Measurements from ENCODE around the gene CDT1. TPM values are rescaled to one million over a fixed set of nuclear protein-coding genes. Genes with fewer than 3 reads are reported as not detected.

CDT1 gene
- total and polyA plus RNA-seq, 10 donors: 1.00 to 17.2 (median 3.6) TPM

DNA sequence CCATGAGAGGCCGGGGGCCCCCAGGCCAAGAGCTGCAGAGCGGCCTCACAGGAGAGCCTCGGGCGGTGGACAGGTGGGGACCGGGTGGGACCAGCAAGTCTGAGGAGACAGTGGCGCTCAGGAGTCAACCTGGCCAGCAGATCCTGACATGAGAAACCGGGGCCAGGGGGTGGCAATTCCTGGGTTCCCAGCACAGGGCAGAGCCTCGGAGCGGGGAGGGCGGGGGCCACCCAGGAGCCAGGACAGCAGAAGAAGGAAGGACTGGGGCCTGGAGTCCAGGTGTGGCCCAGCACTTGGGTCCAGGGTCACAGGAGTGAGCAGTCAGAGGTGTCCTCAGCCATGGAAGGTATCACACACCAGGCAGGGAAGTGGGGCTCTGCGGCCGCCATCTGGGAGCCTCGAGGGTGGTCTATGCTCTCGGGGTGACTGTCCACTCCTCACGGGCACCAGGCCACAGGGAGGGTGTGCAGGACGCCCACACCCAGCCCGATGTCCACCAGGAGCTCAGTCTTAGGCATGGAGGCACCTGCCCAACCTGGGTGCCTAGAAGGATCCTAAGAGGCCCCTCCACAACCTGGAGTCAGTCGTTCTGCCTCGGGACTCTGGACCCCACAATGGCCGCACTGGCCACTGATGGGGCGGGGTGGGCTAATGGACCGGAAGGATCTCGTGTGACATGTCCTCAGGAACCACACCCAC lies 47.7 kb upstream of the CDT1 start:
- Histone ChIP-seq H3K27me3 (replicated peaks in 1 of 7) (no peaks in the 10 kb centered on the region), H3K27ac (no peak overlapping the region), H3K4me1 (peaks cover 13 to 80% (median 48%) of the 10 kb centered on the region in 6 donors), H3K36me3 (peaks cover 0 to 51% (median 4%) of the 10 kb centered on the region in 6 donors), H3K4me3 (no peak overlapping the region), H3K9me3 (peaks cover 0 to 8% (median 0%) of the 10 kb centered on the region in 8 donors)
- 81 to 95% (median 86%) methylated on average over 13 to 23 of the region's 23 CpGs for WGBS, 5 donors
- TF ChIP-seq POLR2AphosphoS5 (IDR thresholded peaks at IDR 0.05): no peak
- no peak for TF ChIP-seq POLR2A (IDR thresholded peaks at IDR 0.05)
- TF ChIP-seq, protein P1, sequence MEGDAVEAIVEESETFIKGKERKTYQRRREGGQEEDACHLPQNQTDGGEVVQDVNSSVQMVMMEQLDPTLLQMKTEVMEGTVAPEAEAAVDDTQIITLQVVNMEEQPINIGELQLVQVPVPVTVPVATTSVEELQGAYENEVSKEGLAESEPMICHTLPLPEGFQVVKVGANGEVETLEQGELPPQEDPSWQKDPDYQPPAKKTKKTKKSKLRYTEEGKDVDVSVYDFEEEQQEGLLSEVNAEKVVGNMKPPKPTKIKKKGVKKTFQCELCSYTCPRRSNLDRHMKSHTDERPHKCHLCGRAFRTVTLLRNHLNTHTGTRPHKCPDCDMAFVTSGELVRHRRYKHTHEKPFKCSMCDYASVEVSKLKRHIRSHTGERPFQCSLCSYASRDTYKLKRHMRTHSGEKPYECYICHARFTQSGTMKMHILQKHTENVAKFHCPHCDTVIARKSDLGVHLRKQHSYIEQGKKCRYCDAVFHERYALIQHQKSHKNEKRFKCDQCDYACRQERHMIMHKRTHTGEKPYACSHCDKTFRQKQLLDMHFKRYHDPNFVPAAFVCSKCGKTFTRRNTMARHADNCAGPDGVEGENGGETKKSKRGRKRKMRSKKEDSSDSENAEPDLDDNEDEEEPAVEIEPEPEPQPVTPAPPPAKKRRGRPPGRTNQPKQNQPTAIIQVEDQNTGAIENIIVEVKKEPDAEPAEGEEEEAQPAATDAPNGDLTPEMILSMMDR (IDR thresholded peaks at IDR 0.05 in 8 of 11, conservative IDR thresholded peaks at IDR 0.05 in 3 of 11): no peak
- DNase-seq: no peak
- intact Hi-C loops (cut with DNase I; ENCODE audit: low total_unique reads): no loop called here

GRCh38 chr16:88758227-88758943 lies 45.2 kb upstream of the CDT1 start:
- H3K9me3 ChIP-seq: peaks cover 0 to 8% (median 0%) of the 10 kb centered on the region in 8 donors
- intact Hi-C loops (cut with DNase I; ENCODE audit: low total_unique reads): no loop called here
- H3K36me3 ChIP-seq: peaks cover 0 to 48% (median 3%) of the 10 kb centered on the region in 6 donors
- H3K4me1 ChIP-seq: peaks cover 21 to 94% (median 65%) of the 10 kb centered on the region in 6 donors
- peak in 2 of 3 donors; percentile 38 to 66 for TF ChIP-seq POLR2AphosphoS5 (IDR thresholded peaks at IDR 0.05)
- TF ChIP-seq, protein P1 (IDR thresholded peaks at IDR 0.05 in 8 of 11, conservative IDR thresholded peaks at IDR 0.05 in 3 of 11): no peak
- no peak for TF ChIP-seq POLR2A (IDR thresholded peaks at IDR 0.05)
- 69 to 82% (median 75%) methylated on average over 10 to 13 of the region's 13 CpGs for WGBS, 5 donors
- H3K27ac ChIP-seq: peak overlapping the region in 4 of 8 donors; percentile 22 to 73 (median 56)
- no peak overlapping the region for H3K4me3 ChIP-seq
- no peak for DNase-seq
- no peaks in the 10 kb centered on the region for H3K27me3 ChIP-seq (replicated peaks in 1 of 7)

DNA sequence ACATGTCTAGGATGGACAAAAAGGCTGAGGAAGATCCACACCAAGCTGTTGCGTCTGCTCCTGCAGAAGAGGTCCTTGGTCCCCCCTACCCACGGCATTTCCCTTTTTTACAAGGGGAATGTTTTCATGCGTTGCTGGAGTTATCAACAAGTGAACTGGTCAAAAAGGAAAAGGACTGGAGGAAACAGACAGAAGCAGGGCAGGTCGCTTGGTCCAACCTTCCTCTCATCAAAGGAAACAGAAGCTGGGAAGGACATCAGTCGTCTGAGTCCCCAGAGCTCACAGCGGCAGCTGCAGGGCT lies 44.7 kb upstream of the CDT1 start:
- peaks cover 0 to 49% (median 5%) of the 10 kb centered on the region in 6 donors for H3K36me3 ChIP-seq
- TF ChIP-seq POLR2AphosphoS5 (IDR thresholded peaks at IDR 0.05): no peak
- TF ChIP-seq POLR2A (IDR thresholded peaks at IDR 0.05): no peak
- TF ChIP-seq, protein P1 (IDR thresholded peaks at IDR 0.05 in 8 of 11, conservative IDR thresholded peaks at IDR 0.05 in 3 of 11): no peak
- H3K4me1 ChIP-seq: peaks cover 25 to 94% (median 68%) of the 10 kb centered on the region in 6 donors
- 67 to 84% (median 76%) methylated on average over 6 of the region's 6 CpGs for WGBS, 5 donors
- intact Hi-C loops (cut with DNase I; ENCODE audit: low total_unique reads): no loop called here
- peaks cover 0 to 8% (median 0%) of the 10 kb centered on the region in 8 donors for H3K9me3 ChIP-seq
- no peak overlapping the region for H3K4me3 ChIP-seq
- DNase-seq: no peak
- H3K27me3 ChIP-seq (replicated peaks in 1 of 7): no peaks in the 10 kb centered on the region
- H3K27ac ChIP-seq: peak overlapping the region; percentile 22 to 73 (median 42)

All from spleen (tissue), 11 donors.